Neural crest cell (in vitro differentiated cells): ENCODE data around the gene MIPOL1. TPM values are rescaled to one million over a fixed set of nuclear protein-coding genes. Genes with fewer than 3 reads are reported as not detected.
"Not testable (repeated sequence)": the region's sequence is repeated elsewhere in the genome, so short reads cannot be mapped to it uniquely, and the experiment has no call there.

Source experiments
- DNase-seq: peaks from one replicate; pipeline ENCODE4 v3.0.0; 2021; ENCODE audit warnings: low read depth, mixed read lengths, low spot score
- H3K27ac Mint-ChIP-seq: one replicate; pipeline ENCODE4 v1.8.0; 2021; ENCODE audit warnings: mild to moderate bottlenecking, mixed read lengths; ENCODE audit not compliant: unreplicated experiment
- H3K27me3 Mint-ChIP-seq: 2 replicates; pipeline ENCODE4 v1.8.0; 2021; ENCODE audit warnings: low read depth, mild to moderate bottlenecking, mixed read lengths
- H3K36me3 Mint-ChIP-seq: 2 replicates; pipeline ENCODE4 v1.8.0; 2021; ENCODE audit warnings: low read depth, mild to moderate bottlenecking, mixed read lengths
- H3K4me1 Mint-ChIP-seq: 2 replicates; pipeline ENCODE4 v1.8.0; 2021; ENCODE audit warnings: mixed read lengths
- H3K4me3 Mint-ChIP-seq: one replicate; pipeline ENCODE4 v1.8.0; 2021; ENCODE audit warnings: mild to moderate bottlenecking, mixed read lengths
- H3K9me3 Mint-ChIP-seq: 2 replicates; pipeline ENCODE4 v1.8.0; 2021; ENCODE audit warnings: mixed read lengths
- total RNA-seq: library from RNA; stranded (reverse); gene quantifications from 2 replicates; pipeline ENCODE4 v1.2.1, GENCODE V29; 2021
- TF ChIP-seq, protein P1 (sequence below): fragments of 200-600 bp; sonication (generic); conservative IDR thresholded peaks from 2 replicates; pipeline ENCODE4 v1.5.0; 2021; ENCODE audit warnings: antibody characterized with exemption, mild to moderate bottlenecking

MIPOL1 gene
- total RNA-seq, 1 donor from 2014 or later = 16.6 TPM

DNA sequence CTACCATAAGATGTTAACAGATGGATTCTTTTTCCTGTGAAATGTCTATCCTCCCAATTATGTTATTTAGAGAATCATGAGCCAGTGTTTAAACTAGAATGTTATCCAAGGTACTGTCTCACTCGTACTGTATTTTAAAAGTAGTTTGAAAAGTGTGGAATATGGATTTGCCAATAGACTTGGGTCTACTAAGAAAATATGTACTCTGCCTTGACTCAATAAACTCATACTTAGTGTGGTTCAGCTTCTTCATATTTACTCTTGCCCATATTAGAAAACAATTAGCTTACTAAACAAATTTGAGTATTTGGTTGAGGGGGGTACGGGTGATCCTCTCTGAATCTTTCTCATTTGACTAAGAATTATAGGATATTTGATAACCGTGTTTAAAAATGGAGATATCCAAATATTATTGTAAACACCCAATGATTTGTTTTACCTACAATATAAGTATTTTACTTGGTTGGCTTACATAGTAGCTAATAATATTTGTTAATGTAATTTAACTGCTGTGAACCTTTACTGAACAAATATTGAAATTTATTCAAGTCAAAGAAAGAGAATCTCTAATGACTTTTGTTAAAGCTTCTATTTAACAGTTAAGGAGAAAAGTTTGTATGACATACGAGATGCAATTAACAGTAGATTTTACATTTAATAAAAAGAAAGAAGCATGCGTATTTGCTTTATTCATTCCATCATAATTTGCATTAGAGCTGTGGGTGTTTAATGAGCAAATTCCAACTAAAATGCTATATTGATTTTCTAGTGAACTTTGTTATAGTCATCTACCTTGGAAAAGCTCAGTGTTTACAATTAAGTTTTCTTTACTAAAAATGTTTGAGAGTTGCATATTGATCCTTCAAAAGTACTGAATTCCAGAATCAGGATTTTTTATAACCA is 81.2 kb downstream of the MIPOL1 start:
- DNase-seq = no peak
- peaks cover 8% of the 10 kb centered on the region for H3K36me3 Mint-ChIP-seq
- H3K4me3 Mint-ChIP-seq = no peak overlapping the region
- H3K27ac Mint-ChIP-seq = no peak overlapping the region
- no peaks in the 10 kb centered on the region for H3K27me3 Mint-ChIP-seq
- H3K9me3 Mint-ChIP-seq = no peaks in the 10 kb centered on the region
- H3K4me1 Mint-ChIP-seq = no peaks in the 10 kb centered on the region
- TF ChIP-seq, protein P1, sequence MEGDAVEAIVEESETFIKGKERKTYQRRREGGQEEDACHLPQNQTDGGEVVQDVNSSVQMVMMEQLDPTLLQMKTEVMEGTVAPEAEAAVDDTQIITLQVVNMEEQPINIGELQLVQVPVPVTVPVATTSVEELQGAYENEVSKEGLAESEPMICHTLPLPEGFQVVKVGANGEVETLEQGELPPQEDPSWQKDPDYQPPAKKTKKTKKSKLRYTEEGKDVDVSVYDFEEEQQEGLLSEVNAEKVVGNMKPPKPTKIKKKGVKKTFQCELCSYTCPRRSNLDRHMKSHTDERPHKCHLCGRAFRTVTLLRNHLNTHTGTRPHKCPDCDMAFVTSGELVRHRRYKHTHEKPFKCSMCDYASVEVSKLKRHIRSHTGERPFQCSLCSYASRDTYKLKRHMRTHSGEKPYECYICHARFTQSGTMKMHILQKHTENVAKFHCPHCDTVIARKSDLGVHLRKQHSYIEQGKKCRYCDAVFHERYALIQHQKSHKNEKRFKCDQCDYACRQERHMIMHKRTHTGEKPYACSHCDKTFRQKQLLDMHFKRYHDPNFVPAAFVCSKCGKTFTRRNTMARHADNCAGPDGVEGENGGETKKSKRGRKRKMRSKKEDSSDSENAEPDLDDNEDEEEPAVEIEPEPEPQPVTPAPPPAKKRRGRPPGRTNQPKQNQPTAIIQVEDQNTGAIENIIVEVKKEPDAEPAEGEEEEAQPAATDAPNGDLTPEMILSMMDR = no peak

GRCh38 chr14:37279818-37280217 is 82.1 kb downstream of the MIPOL1 start:
- Mint-ChIP-seq H3K27me3 (no peaks in the 10 kb centered on the region), H3K4me1 (no peaks in the 10 kb centered on the region), H3K9me3 (no peaks in the 10 kb centered on the region), H3K4me3 (no peak overlapping the region), H3K36me3 (peaks cover 8% of the 10 kb centered on the region), H3K27ac (no peak overlapping the region)
- no peak for DNase-seq
- TF ChIP-seq, protein P1 = no peak

DNA sequence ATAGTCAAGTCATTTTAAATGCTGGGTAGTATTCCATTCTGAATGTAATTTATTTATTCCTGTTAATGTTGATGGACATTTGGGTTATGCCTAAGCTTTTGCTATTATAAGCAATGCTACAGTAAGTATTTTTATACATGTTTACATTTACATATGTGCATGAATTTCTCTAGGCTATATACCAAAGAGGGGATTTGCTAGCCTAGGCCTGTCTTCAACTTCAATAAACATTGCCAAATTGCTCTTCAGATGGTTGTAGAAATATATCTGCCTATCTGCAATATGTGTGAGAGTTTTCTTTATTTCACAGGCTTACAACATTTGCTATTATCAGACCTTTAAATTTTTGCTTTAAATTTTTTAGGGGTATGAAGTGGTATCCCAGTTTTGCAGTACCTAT is 87.0 kb downstream of the MIPOL1 start:
- H3K36me3 Mint-ChIP-seq = peaks cover 18% of the 10 kb centered on the region
- no peaks in the 10 kb centered on the region for H3K27me3 Mint-ChIP-seq
- TF ChIP-seq, protein P1 = no peak
- H3K4me3 Mint-ChIP-seq = no peak overlapping the region
- H3K9me3 Mint-ChIP-seq = no peaks in the 10 kb centered on the region
- DNase-seq = no peak
- no peaks in the 10 kb centered on the region for H3K4me1 Mint-ChIP-seq
- H3K27ac Mint-ChIP-seq = no peak overlapping the region

DNA sequence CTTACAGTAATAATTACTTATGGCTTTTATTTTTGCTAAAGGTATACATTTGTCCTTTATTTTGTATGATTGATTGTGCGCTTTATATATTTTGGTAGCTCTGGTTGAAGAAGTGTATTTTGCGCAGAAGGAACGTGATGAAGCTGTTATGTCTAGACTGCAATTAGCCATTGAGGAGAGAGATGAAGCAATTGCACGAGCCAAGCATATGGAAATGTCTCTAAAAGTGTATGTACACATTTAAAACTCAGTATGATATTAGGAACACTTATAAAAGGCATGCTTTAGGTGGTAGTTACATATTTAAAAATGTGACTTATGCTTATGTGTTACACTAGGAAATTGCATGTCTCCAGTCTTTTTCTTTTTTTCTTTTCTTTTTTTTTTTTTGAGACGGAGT is 87.5 kb downstream of the MIPOL1 start:
- Mint-ChIP-seq H3K9me3 (no peaks in the 10 kb centered on the region), H3K4me3 (no peak overlapping the region), H3K27me3 (no peaks in the 10 kb centered on the region), H3K27ac (no peak overlapping the region), H3K36me3 (peaks cover 20% of the 10 kb centered on the region), H3K4me1 (no peaks in the 10 kb centered on the region)
- no peak for DNase-seq
- TF ChIP-seq, protein P1 = no peak

- H3K9me3 Mint-ChIP-seq = peaks cover 6% of the 10 kb centered on the region
- no peaks in the 10 kb centered on the region for H3K4me1 Mint-ChIP-seq
- H3K27me3 Mint-ChIP-seq = no peaks in the 10 kb centered on the region
- peaks cover 44% of the 10 kb centered on the region for H3K36me3 Mint-ChIP-seq
- TF ChIP-seq, protein P1 = no peak
- DNase-seq = no peak
- H3K27ac Mint-ChIP-seq = no peak overlapping the region
- H3K4me3 Mint-ChIP-seq = no peak overlapping the region
These were observed 92.0 kb downstream of the MIPOL1 start for GRCh38 chr14:37289688-37290087.

- H3K36me3 Mint-ChIP-seq = peaks cover 47% of the 10 kb centered on the region
- not testable (repeated sequence) for H3K27me3 Mint-ChIP-seq, DNase-seq, H3K4me1 Mint-ChIP-seq, H3K27ac Mint-ChIP-seq, H3K4me3 Mint-ChIP-seq
- H3K9me3 Mint-ChIP-seq = peaks cover 12% of the 10 kb centered on the region
These were observed 97.5 kb downstream of the MIPOL1 start for GRCh38 chr14:37295262-37295661.
